Natural killer cell (primary cell): Measurements from ENCODE around the gene TMCC1. TPM values are rescaled to one million over a fixed set of nuclear protein-coding genes. Genes with fewer than 3 reads are reported as not detected.

Experiments used
- ATAC-seq, 3 donors: fragments of 150-1000 bp in 2 of 3; fragments of 200-7000 bp in 1 of 3; cut with Tn5 transposase; 1 replicate in 1 of 3; 2 replicates in 2 of 3; pipeline ENCODE4 v1.10.0; 2021; ENCODE audit warnings: mild to moderate bottlenecking in 2 of 3, moderate library complexity in 2 of 3
- DNase-seq, 2 donors: peaks; one replicate each; pipeline versions ENCODE4 v3.0.0 to v3.0.0-alpha.2; 2013 to 2021; ENCODE audit warnings: mixed read lengths in 1 of 2
- H3K27ac ChIP-seq: one replicate; pipeline ENCODE4 v1.5.1; 2013; ENCODE audit warnings: mild to moderate bottlenecking, low read length
- H3K27me3 ChIP-seq: one replicate; pipeline ENCODE4 v1.6.1; 2013; ENCODE audit warnings: low read length; ENCODE audit not compliant: control insufficient read depth, insufficient read depth
- H3K36me3 ChIP-seq: one replicate; pipeline ENCODE4 v1.6.1; 2013; ENCODE audit warnings: low read length; ENCODE audit not compliant: control insufficient read depth, insufficient read depth
- H3K4me1 ChIP-seq: one replicate; pipeline ENCODE4 v1.6.1; 2013; ENCODE audit warnings: low read length; ENCODE audit not compliant: control insufficient read depth, insufficient read depth
- H3K4me3 ChIP-seq: one replicate; pipeline ENCODE4 v1.5.1; 2013; ENCODE audit warnings: low read length
- H3K9me3 ChIP-seq: one replicate; pipeline ENCODE4 v1.6.1; 2013; ENCODE audit warnings: low read length; ENCODE audit not compliant: control insufficient read depth, insufficient read depth
- H3K27ac Mint-ChIP-seq, 2 donors: one replicate each; pipeline ENCODE4 v1.8.0; 2022; ENCODE audit warnings: mild to moderate bottlenecking in 2 of 2, mixed read lengths in 2 of 2, moderate library complexity in 1 of 2
- H3K27me3 Mint-ChIP-seq, 2 donors: one replicate each; pipeline ENCODE4 v1.8.0; 2022; ENCODE audit warnings: low read depth in 2 of 2, mixed read lengths in 2 of 2
- H3K36me3 Mint-ChIP-seq: one replicate; pipeline ENCODE4 v1.8.0; 2022; ENCODE audit warnings: mixed read lengths
- H3K4me1 Mint-ChIP-seq, 2 donors: one replicate each; pipeline ENCODE4 v1.8.0; 2022; ENCODE audit warnings: mixed read lengths in 2 of 2
- H3K4me3 Mint-ChIP-seq: one replicate; pipeline ENCODE4 v1.8.0; 2022; ENCODE audit warnings: mild to moderate bottlenecking, moderate library complexity, mixed read lengths
- H3K9me3 Mint-ChIP-seq, 2 donors: one replicate each; pipeline ENCODE4 v1.8.0; 2022; ENCODE audit warnings: mixed read lengths in 2 of 2
- WGBS: methylation state at CpG from one replicate; pipeline ENCODE4 v1.1.7; 2013; ENCODE audit warnings: missing lambda C conversion rate; ENCODE audit not compliant: insufficient coverage; 5-methylcytosine and 5-hydroxymethylcytosine counted together
- intact Hi-C: fragments of 100-400 bp; cut with micrococcal nuclease; formaldehyde crosslinking; loops from one replicate; pipeline ENCODE4 v1.14.2; 2022
- total RNA-seq, 4 donors: library from RNA; stranded (reverse); fragments of 120-200 nt in 1 of 4; gene quantifications; one replicate each; pipeline versions ENCODE4 v1.2.3 to v1.2.4, GENCODE V29; 2013 to 2022
- TF ChIP-seq, protein P1 (sequence below): fragments of 200-600 bp; IDR thresholded peaks from one replicate; pipeline ENCODE4 v1.8.0; 2022; ENCODE audit warnings: antibody characterized with exemption

Gene TMCC1
- total RNA-seq, 3 donors from 2014 or later (not counting 1 experiment from before 2014, with no cell fraction given), result 26.4 to 36.7 (median 31.7) TPM

DNA sequence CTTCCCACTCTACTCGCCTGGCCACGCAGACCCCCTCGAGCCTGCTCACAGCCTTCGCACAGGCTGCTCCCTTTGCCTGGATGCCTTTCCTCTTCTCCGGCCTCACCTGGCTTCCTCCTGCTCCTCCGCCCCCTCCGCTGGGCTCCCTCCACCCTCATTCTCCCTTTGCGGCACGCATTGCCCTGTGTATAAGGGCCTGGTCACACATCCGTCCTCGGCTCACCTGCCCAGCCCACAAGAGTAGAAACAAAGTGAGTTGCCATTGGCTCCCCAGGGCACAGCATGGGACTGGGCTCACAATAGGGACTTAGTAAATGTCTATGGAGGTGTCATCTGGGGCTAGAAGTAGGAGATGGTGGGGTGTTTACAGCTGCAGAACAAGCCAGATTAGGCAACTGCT lies 291.2 kb downstream of the TMCC1 start:
- Mint-ChIP-seq H3K27ac (no peak overlapping the region), H3K4me1 (peaks cover 62 to 69% of the 10 kb centered on the region in 2 donors), H3K9me3 (no peaks in the 10 kb centered on the region), H3K4me3 (peak overlapping the region; percentile 32), H3K36me3 (no peaks in the 10 kb centered on the region), H3K27me3 (peaks cover 0 to 9% of the 10 kb centered on the region in 2 donors)
- Histone ChIP-seq H3K4me1 (peaks cover 77% of the 10 kb centered on the region), H3K9me3 (no peaks in the 10 kb centered on the region), H3K27ac (no peak overlapping the region), H3K27me3 (peaks cover 2% of the 10 kb centered on the region), H3K36me3 (no peaks in the 10 kb centered on the region), H3K4me3 (no peak overlapping the region)
- WGBS, result 90% methylated on average over 11 of the region's 11 CpGs
- DNase-seq (no peak), ATAC-seq (no peak)
- TF ChIP-seq, protein P1, sequence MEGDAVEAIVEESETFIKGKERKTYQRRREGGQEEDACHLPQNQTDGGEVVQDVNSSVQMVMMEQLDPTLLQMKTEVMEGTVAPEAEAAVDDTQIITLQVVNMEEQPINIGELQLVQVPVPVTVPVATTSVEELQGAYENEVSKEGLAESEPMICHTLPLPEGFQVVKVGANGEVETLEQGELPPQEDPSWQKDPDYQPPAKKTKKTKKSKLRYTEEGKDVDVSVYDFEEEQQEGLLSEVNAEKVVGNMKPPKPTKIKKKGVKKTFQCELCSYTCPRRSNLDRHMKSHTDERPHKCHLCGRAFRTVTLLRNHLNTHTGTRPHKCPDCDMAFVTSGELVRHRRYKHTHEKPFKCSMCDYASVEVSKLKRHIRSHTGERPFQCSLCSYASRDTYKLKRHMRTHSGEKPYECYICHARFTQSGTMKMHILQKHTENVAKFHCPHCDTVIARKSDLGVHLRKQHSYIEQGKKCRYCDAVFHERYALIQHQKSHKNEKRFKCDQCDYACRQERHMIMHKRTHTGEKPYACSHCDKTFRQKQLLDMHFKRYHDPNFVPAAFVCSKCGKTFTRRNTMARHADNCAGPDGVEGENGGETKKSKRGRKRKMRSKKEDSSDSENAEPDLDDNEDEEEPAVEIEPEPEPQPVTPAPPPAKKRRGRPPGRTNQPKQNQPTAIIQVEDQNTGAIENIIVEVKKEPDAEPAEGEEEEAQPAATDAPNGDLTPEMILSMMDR, result no peak
- intact Hi-C loops, result no loop called here

DNA sequence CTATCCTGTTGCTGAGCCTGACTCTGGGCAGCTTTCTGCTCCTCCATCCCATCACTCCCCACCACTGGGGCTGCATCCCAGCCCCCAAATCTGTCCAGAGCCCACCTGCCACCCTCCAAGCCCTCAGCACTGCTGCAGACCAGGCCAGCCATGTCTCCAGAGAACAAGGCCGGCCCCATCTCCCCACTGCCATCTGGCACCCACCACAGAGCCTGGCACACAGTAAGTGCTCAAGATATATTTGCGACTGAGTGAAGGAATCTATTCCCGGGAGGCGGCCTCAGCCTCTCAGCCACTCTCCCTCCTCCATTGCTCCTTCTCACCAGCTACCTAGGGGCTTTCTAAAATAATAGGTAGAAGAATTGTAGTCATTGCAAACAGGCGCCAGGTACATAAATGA lies 291.8 kb downstream of the TMCC1 start:
- 94% methylated on average over 2 of the region's 5 CpGs for WGBS
- Mint-ChIP-seq H3K27ac (no peak overlapping the region), H3K4me3 (no peak overlapping the region), H3K4me1 (peaks cover 56 to 69% of the 10 kb centered on the region in 2 donors), H3K36me3 (no peaks in the 10 kb centered on the region), H3K27me3 (peaks cover 0 to 3% of the 10 kb centered on the region in 2 donors), H3K9me3 (no peaks in the 10 kb centered on the region)
- intact Hi-C loops, result no loop called here
- DNase-seq (no peak), ATAC-seq (no peak)
- Histone ChIP-seq H3K9me3 (no peaks in the 10 kb centered on the region), H3K4me1 (peaks cover 78% of the 10 kb centered on the region), H3K36me3 (no peaks in the 10 kb centered on the region), H3K27ac (no peak overlapping the region), H3K4me3 (no peak overlapping the region), H3K27me3 (peaks cover 2% of the 10 kb centered on the region)
- TF ChIP-seq, protein P1, result no peak

DNA sequence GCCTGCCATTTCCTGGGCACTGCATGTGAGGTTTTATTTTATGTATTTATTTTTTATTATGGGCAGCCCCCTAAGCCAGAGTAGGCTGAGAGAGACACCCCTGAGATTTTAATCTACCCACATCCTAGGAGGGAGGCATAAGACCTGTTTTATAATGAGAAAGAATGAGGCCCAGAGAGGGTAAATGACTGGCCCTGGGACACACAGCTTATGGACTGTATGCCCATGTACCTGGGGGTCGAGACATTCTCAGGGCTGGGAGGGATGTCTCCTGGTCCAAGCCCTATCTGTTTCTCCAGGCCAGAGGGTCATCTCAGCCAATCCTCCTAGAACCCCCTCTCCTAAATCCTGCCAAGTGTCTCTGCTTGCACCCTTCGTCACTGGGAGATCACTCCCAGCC lies 293.2 kb downstream of the TMCC1 start:
- no peak overlapping the region for H3K4me3 ChIP-seq
- DNase-seq (no peak), ATAC-seq (no peak)
- Mint-ChIP-seq H3K36me3 (no peaks in the 10 kb centered on the region), H3K9me3 (no peaks in the 10 kb centered on the region), H3K4me1 (peaks cover 50 to 72% of the 10 kb centered on the region in 2 donors), H3K27me3 (no peaks in the 10 kb centered on the region), H3K27ac (peak overlapping the region in 1 of 2 donors; percentile 9), H3K4me3 (no peak overlapping the region)
- intact Hi-C loops, result no loop called here
- TF ChIP-seq, protein P1, result no peak
- H3K27ac ChIP-seq, result no peak overlapping the region
- peaks cover 2% of the 10 kb centered on the region for H3K27me3 ChIP-seq
- H3K4me1 ChIP-seq, result peaks cover 86% of the 10 kb centered on the region
- WGBS, result 95% methylated on average over 2 of the region's 2 CpGs
- no peaks in the 10 kb centered on the region for H3K9me3 ChIP-seq
- no peaks in the 10 kb centered on the region for H3K36me3 ChIP-seq

DNA sequence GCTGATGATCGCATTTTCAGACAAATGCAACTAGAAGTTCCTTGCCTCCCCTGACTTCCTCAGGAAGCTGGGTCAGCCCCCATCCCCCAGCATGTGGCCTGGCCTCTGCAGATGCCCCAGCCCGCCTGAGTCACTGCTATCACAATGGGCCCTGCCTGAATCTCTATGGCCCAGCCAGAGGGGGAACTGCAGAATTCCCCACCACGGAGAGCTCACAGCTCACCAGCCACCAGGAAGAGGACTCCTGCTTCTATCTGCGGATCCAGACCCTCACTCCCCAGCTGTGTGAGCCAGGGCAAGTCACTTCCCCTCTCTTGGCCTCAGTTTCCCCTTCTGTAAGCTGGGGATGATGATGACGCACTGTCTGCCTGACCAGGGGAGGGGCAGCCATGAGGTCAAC lies 293.9 kb downstream of the TMCC1 start:
- Histone ChIP-seq H3K36me3 (no peaks in the 10 kb centered on the region), H3K4me3 (no peak overlapping the region), H3K27me3 (no peaks in the 10 kb centered on the region), H3K4me1 (peaks cover 89% of the 10 kb centered on the region), H3K9me3 (no peaks in the 10 kb centered on the region), H3K27ac (no peak overlapping the region)
- TF ChIP-seq, protein P1, result no peak
- intact Hi-C loops, result no loop called here
- H3K27ac Mint-ChIP-seq, result no peak overlapping the region
- 41% methylated on average over 5 of the region's 5 CpGs for WGBS
- peak in 2 of 3 donors; percentile 36 to 57 for ATAC-seq
- H3K36me3 Mint-ChIP-seq, result no peaks in the 10 kb centered on the region
- no peaks in the 10 kb centered on the region for H3K9me3 Mint-ChIP-seq
- DNase-seq, result no peak
- H3K4me1 Mint-ChIP-seq, result peaks cover 48 to 76% of the 10 kb centered on the region in 2 donors
- H3K4me3 Mint-ChIP-seq, result peak overlapping the region; percentile 42
- H3K27me3 Mint-ChIP-seq, result no peaks in the 10 kb centered on the region
